ENCODE data around the gene WNT6. TPM values are rescaled to one million over a fixed set of nuclear protein-coding genes. Genes with fewer than 3 reads are reported as not detected.

The WNT6 gene
- total RNA-seq, 1 experiment from 2014 or later: 8.1 TPM

DNA sequence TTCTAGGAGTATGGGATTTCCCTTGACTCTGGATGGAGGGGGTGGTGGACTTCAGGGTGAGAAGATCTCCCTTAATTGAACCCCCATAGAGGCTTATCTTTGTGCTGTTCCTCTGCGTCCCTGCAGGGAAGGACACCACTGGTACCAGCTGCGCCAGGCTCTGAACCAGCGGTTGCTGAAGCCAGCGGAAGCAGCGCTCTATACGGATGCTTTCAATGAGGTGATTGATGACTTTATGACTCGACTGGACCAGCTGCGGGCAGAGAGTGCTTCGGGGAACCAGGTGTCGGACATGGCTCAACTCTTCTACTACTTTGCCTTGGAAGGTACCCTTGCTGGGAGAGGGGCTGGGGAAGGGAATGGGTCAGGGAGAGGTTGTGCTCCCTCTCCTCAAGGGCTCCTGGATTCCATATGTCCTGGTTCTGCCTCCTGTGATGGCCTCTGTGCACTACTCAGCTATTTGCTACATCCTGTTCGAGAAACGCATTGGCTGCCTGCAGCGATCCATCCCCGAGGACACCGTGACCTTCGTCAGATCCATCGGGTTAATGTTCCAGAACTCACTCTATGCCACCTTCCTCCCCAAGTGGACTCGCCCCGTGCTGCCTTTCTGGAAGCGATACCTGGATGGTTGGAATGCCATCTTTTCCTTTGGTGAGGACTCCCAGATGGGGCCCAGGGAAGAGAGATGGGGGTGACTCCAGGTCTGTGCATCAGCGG lies 47.3 kb upstream of the WNT6 start:
- intact Hi-C loops (cut with micrococcal nuclease; ENCODE audit: unreplicated experiment): no loop called here
- Histone ChIP-seq H3K27me3 (ENCODE audit: control insufficient read depth, insufficient read depth, low read length) (no peaks in the 10 kb centered on the region), H3K4me3 (ENCODE audit: low read depth in 2 of 2, low read length in 2 of 2) (no peak overlapping the region), H3K4me1 (ENCODE audit: control insufficient read depth, insufficient read depth, low read length) (no peaks in the 10 kb centered on the region), H3K36me3 (ENCODE audit: control insufficient read depth, insufficient read depth, low read length) (no peaks in the 10 kb centered on the region), H3K27ac (ENCODE audit: low read length) (no peak overlapping the region), H3K9me3 (ENCODE audit: control insufficient read depth, insufficient read depth, low read depth, low read length) (no peaks in the 10 kb centered on the region)
- ChIA-PET CTCF (no interaction called here), POLR2A (interaction anchor here (0.5 kb wide), 1 partner anchor 142 kb away, joined by 8 read pairs; no protein-coding TSS in a partner anchor)
- in situ Hi-C loops (cut with HindIII; ENCODE audit: low pct_unique_long_range_greater_than_20kb, low sequenced_read_pairs): no loop called here
- BruUV-seq (replicated peaks): no TSS peak
- TF ChIP-seq SIN3A (IDR thresholded peaks at IDR 0.05; ENCODE audit: borderline replicate concordance, insufficient read depth, low read depth, low read length): no peak
- no peak for TF ChIP-seq POLR2AphosphoS5 (IDR thresholded peaks at IDR 0.05; ENCODE audit: low read depth, low read length)
- TF ChIP-seq REST (IDR thresholded peaks at IDR 0.05; ENCODE audit: insufficient read depth in 1 of 2, low read depth in 2 of 2, low read length in 1 of 2): no peak
- TF ChIP-seq CTCF (IDR thresholded peaks at IDR 0.05): no peak
- TF ChIP-seq TCF7L2 (IDR thresholded peaks at IDR 0.05; ENCODE audit: low read depth, low read length): no peak
- no peak for DNase-seq (ENCODE audit: low read depth, low spot score)
- ATAC-seq: no peak

- no peaks in the 10 kb centered on the region for H3K4me1 ChIP-seq (ENCODE audit: control insufficient read depth, insufficient read depth, low read length)
- ATAC-seq (no peak), DNase-seq (ENCODE audit: low read depth, low spot score) (no peak)
- BruUV-seq (replicated peaks): no TSS peak
- no peak overlapping the region for H3K4me3 ChIP-seq (ENCODE audit: low read depth in 2 of 2, low read length in 2 of 2)
- CTCF ChIA-PET: no interaction called here
- H3K9me3 ChIP-seq (ENCODE audit: control insufficient read depth, insufficient read depth, low read depth, low read length): no peaks in the 10 kb centered on the region
- H3K27me3 ChIP-seq (ENCODE audit: control insufficient read depth, insufficient read depth, low read length): no peaks in the 10 kb centered on the region
- in situ Hi-C loops (cut with HindIII; ENCODE audit: low pct_unique_long_range_greater_than_20kb, low sequenced_read_pairs) (no loop called here), intact Hi-C loops (cut with micrococcal nuclease; ENCODE audit: unreplicated experiment) (no loop called here)
- POLR2A ChIA-PET: interaction anchor here (0.5 kb wide), 1 partner anchor 143 kb away, joined by 8 read pairs; no protein-coding TSS in a partner anchor
- H3K36me3 ChIP-seq (ENCODE audit: control insufficient read depth, insufficient read depth, low read length): no peaks in the 10 kb centered on the region
- no peak for TF ChIP-seq REST (IDR thresholded peaks at IDR 0.05; ENCODE audit: insufficient read depth in 1 of 2, low read depth in 2 of 2, low read length in 1 of 2)
- TF ChIP-seq CTCF (IDR thresholded peaks at IDR 0.05): no peak
- TF ChIP-seq TCF7L2 (IDR thresholded peaks at IDR 0.05; ENCODE audit: low read depth, low read length): no peak
- TF ChIP-seq POLR2AphosphoS5 (IDR thresholded peaks at IDR 0.05; ENCODE audit: low read depth, low read length): no peak
- TF ChIP-seq SIN3A (IDR thresholded peaks at IDR 0.05; ENCODE audit: borderline replicate concordance, insufficient read depth, low read depth, low read length): no peak
- H3K27ac ChIP-seq (ENCODE audit: low read length): no peak overlapping the region
These were observed 46.7 kb upstream of the WNT6 start for GRCh38 chr2:218812861-218813260.
